Small intestine (tissue), 7 donors: Measurements from ENCODE around the gene PRKCQ. TPM values are rescaled to one million over a fixed set of nuclear protein-coding genes. Genes with fewer than 3 reads are reported as not detected.
A peak's percentile ranks its signal among the peaks of the same experiment; 100 is the strongest.

Source experiments
- DNase-seq, 2 donors: peaks; one replicate each; pipeline versions ENCODE4 v3.0.0 to v3.0.0-alpha.2; 2013
- FAIRE-seq: peaks from 2 replicates; lab custom pipeline; 2012; peaks lifted over from hg19 to GRCh38; lab: Jason Lieb, UNC
- H3K27ac ChIP-seq, 3 donors: one replicate each; pipeline ENCODE4 v1.5.1; 2013; ENCODE audit warnings: low read length in 2 of 3, mild to moderate bottlenecking in 2 of 3, control low read depth in 1 of 3, inconsistent platforms in 1 of 3, low read depth in 1 of 3, moderate library complexity in 1 of 3
- H3K27me3 ChIP-seq, 3 donors: one replicate each; pipeline ENCODE4 v1.6.1; 2013; ENCODE audit warnings: low read length in 3 of 3, inconsistent platforms in 1 of 3; ENCODE audit not compliant: control insufficient read depth in 3 of 3, insufficient read depth in 3 of 3
- H3K36me3 ChIP-seq, 3 donors: one replicate each; pipeline ENCODE4 v1.6.1; 2013; ENCODE audit warnings: low read length in 3 of 3, inconsistent platforms in 1 of 3, low read depth in 1 of 3, mild to moderate bottlenecking in 1 of 3, moderate library complexity in 1 of 3; ENCODE audit not compliant: control insufficient read depth in 3 of 3, insufficient read depth in 2 of 3
- H3K4me1 ChIP-seq, 3 donors: one replicate each; pipeline ENCODE4 v1.6.1; 2013; ENCODE audit warnings: low read length in 2 of 3, inconsistent platforms in 1 of 3, low read depth in 1 of 3, mild to moderate bottlenecking in 1 of 3, moderate library complexity in 1 of 3; ENCODE audit not compliant: control insufficient read depth in 3 of 3, insufficient read depth in 2 of 3
- H3K4me3 ChIP-seq, 3 donors: one replicate each; pipeline ENCODE4 v1.5.1; 2013; ENCODE audit warnings: low read length in 3 of 3, control low read depth in 1 of 3, inconsistent platforms in 1 of 3, low read depth in 1 of 3, mild to moderate bottlenecking in 1 of 3, moderate library complexity in 1 of 3
- H3K9me3 ChIP-seq, 2 donors: one replicate each; pipeline ENCODE4 v1.6.1; 2013; ENCODE audit warnings: low read depth in 1 of 2, low read length in 1 of 2; ENCODE audit not compliant: control insufficient read depth in 2 of 2, insufficient read depth in 1 of 2
- WGBS, 3 donors: extraction: QIAGEN DNeasy Blood & Tissue Kit; methylation state at CpG; one replicate each; pipeline ENCODE4 v1.1.7; 2013; 5-methylcytosine and 5-hydroxymethylcytosine counted together
- polyA plus RNA-seq, 4 donors: library from polyadenylated mRNA; stranded (reverse) in 3 of 4; unstranded in 1 of 4; fragments of 200-250 nt in 3 of 4; fragments of 120-200 nt in 1 of 4; gene quantifications; one replicate each; pipeline versions ENCODE4 v1.2.1 to v1.2.3, GENCODE V29; 2013
- donor health status: healthy with polysubstance abuse.
- donor health status: control.
- donor health status: control.
- donor health status: Bipolar disorder and iron deficiency.
- donor health status: healthy.

The PRKCQ gene
- polyA plus RNA-seq, 4 donors, result 0.91 to 3.4 (median 1.3) TPM

DNA sequence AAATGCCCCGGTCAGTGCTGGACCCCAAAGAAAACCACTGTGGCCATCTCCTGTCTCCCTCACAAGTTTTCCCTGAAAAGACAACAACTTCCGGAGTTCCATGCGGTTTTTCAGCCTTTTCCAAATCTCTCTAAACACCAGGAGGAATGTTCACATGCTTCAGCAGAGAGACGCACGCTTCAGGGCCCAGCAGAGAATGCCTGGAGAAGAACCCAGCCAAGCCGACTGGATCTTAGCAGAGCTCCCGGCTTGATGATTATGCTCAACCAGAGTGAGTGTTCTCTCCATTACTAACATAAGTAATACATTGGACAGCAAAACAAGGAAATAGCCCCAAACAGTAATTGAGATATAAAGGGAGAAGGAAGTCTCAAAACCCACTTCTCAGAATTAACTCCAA is 17.9 kb downstream of the PRKCQ start:
- FAIRE-seq (no peak), DNase-seq (no peak)
- Histone ChIP-seq H3K9me3 (no peaks in the 10 kb centered on the region), H3K27ac (no peak overlapping the region), H3K4me3 (no peak overlapping the region), H3K27me3 (no peaks in the 10 kb centered on the region), H3K36me3 (no peaks in the 10 kb centered on the region), H3K4me1 (no peaks in the 10 kb centered on the region)
- 80 to 90% (median 85%) methylated on average over 7 of the region's 7 CpGs for WGBS, 3 donors

DNA sequence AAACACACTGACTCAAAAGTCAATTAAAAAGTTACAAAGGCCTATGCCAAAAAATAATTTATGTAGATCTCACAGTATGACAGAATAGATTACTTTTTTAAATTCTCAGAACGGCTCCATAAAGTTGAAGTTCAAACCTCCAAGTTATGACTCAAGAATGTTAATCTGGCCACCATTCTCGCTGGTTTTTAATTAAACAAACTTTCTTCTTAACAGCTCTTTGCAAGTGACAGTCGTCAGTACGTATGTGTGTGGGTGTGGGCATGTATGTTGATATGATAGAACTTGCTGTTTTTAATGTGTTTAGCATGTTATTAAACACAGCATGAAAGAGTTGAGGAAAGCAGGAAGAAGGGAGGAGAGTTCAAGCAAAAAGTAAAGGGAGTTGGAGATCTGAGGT is 18.5 kb downstream of the PRKCQ start:
- H3K27ac ChIP-seq, result no peak overlapping the region
- H3K4me1 ChIP-seq, result no peaks in the 10 kb centered on the region
- H3K4me3 ChIP-seq, result no peak overlapping the region
- DNase-seq, result no peak
- H3K9me3 ChIP-seq, result no peaks in the 10 kb centered on the region
- H3K36me3 ChIP-seq, result no peaks in the 10 kb centered on the region
- H3K27me3 ChIP-seq, result no peaks in the 10 kb centered on the region
- 57 to 72% (median 69%) methylated on average over 4 of the region's 4 CpGs for WGBS, 3 donors
- no peak for FAIRE-seq

DNA sequence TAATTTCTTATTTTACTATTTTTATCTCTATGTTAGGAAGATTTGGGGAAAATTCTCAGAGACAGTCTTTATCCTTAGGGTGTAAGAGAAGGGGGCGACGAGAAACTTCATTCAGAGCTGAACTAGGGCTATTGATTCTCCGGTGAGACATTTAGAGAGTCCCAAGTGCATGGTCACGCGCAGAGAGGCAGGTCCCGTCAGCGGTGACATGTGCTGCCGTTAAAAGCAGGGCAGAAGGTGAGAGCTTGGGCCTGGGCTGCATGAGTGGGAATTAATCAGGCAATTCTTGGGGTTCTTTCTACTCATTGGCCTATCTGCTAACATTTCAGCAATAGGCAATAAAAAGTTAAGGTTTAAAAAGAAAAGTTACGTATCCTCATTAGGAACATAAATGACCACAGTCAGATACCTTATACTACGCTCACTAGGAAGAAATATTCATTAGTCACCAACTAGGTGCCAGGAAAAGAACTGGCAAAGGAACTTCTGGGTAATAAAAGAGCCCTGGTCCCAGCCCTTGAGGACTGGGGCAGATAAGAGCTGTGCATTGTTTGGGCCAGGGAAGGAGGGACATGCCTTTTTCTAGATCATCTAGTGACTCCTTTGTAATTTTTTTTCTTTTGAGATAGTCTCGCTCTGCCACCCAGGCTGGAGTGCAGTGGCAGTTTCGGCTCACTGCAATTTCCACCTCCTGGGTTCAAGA is 21.2 kb downstream of the PRKCQ start:
- no peaks in the 10 kb centered on the region for H3K27me3 ChIP-seq
- H3K36me3 ChIP-seq, result no peaks in the 10 kb centered on the region
- DNase-seq (no peak), FAIRE-seq (no peak)
- peak overlapping the region in 1 of 3 donors; percentile 67 for H3K27ac ChIP-seq
- no peaks in the 10 kb centered on the region for H3K4me1 ChIP-seq
- no peak overlapping the region for H3K4me3 ChIP-seq
- no peaks in the 10 kb centered on the region for H3K9me3 ChIP-seq
- 84 to 91% (median 86%) methylated on average over 12 of the region's 12 CpGs for WGBS, 3 donors

DNA sequence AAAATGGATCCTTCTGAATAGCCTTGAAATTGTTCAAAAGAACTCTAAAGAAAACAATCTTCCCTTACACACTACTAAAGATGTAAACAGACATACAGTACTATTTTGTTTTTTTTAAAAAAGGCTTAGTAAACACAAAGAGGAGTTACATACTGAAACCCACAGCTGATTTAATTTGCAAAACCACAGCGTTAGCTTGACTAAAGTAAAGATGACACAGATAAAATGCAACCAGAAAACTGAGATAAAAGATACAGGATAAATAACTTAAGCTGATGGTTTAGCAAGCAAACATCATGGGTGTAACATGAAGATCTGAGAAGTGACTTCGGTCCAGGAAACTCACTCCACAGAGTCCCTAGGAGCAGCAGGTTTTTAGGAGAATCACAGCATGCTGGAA is 21.8 kb downstream of the PRKCQ start:
- Histone ChIP-seq H3K27me3 (no peaks in the 10 kb centered on the region), H3K27ac (no peak overlapping the region), H3K4me3 (no peak overlapping the region), H3K36me3 (no peaks in the 10 kb centered on the region), H3K4me1 (no peaks in the 10 kb centered on the region), H3K9me3 (no peaks in the 10 kb centered on the region)
- DNase-seq (peak in 1 of 2 donors; percentile 43), FAIRE-seq (no peak)
- 57 to 69% (median 65%) methylated on average over 2 of the region's 2 CpGs for WGBS, 3 donors

DNA sequence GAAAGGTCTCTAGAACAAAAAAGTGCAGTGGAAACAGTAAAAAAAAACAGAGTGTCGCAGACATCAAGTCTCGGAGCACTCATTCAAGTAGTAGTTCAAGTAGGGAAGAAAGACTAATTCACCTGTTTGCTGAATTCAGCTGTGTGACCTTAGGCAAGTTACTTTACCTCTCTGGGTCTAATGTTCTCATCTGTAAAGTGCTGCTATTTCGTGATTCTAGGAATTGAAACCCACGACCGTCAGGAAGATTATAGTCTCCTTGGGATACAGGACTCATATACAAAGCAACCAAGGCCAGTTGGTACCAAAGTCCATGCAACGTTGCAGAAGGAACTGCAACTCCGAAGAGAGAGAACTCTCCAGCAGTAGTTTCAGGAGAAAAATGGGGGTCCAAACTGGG is 26.1 kb downstream of the PRKCQ start:
- 57 to 81% (median 57%) methylated on average over 7 of the region's 7 CpGs for whole genome bisulfite sequencing, 3 donors
- no peak for FAIRE-seq
- no peaks in the 10 kb centered on the region for H3K27me3 ChIP-seq
- H3K36me3 ChIP-seq, result no peaks in the 10 kb centered on the region
- H3K27ac ChIP-seq, result no peak overlapping the region
- DNase-seq, result no peak
- H3K9me3 ChIP-seq, result no peaks in the 10 kb centered on the region
- no peaks in the 10 kb centered on the region for H3K4me1 ChIP-seq
- no peak overlapping the region for H3K4me3 ChIP-seq

DNA sequence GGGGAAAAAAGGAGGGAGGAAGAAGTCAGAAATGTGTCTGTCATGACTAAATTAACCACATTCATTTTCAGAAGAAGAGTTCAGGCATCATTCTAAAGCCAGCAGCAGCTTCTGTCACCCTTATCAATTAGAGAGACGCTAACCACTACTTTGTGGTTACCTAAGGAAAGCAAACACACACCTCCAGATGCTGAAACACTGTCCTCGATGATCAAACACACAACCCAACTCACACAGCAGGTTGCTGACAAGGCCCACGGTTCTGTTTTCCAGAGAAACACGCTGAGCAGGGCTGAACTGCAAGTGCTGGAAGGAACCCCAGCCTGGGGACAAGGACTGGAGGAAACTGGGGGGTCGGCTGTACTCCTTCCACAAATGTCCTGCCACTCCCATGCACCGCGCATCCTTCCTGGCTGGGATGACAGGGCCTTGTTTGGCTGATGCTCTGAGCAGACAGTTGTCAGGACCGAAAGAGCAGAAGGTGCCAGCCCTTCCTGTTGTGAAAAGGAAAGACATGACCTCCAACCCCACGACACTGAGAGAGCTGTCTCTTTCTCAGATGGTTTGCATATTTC is 36.6 kb downstream of the PRKCQ start:
- Histone ChIP-seq H3K4me3 (no peak overlapping the region), H3K27me3 (no peaks in the 10 kb centered on the region), H3K36me3 (no peaks in the 10 kb centered on the region), H3K9me3 (no peaks in the 10 kb centered on the region), H3K4me1 (peaks cover 0 to 4% (median 0%) of the 10 kb centered on the region in 3 donors), H3K27ac (peak overlapping the region in 1 of 3 donors; percentile 67)
- peak in 1 of 2 donors; percentile 27 for DNase-seq
- FAIRE-seq, result no peak
- WGBS, 3 donors, result 51 to 73% (median 62%) methylated on average over 9 of the region's 9 CpGs

DNA sequence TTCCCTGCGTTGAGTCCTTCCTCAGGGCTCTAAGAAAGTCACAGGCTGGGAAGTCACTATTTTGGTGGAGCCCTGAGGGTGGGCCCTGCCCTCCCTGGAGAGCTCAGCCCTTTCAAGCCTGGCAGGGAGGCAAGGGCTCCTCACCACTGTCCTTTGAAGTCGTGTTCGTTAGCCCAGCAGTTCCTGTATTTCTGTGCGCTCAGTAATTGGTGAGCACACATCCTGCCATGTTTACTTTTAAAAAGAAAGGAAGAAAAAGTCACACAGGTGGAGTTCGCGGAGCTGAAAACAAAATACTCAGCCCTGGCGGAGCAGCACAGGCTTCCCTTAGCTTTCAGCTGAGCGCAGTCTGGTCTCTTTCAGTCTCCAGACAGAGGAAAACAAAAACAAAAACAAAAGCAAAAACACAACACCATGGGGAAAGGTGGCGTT is 37.1 kb downstream of the PRKCQ start:
- Histone ChIP-seq H3K4me1 (peaks cover 0 to 4% (median 0%) of the 10 kb centered on the region in 3 donors), H3K27ac (peak overlapping the region in 2 of 3 donors; percentile 66 to 67), H3K4me3 (no peak overlapping the region), H3K36me3 (no peaks in the 10 kb centered on the region), H3K9me3 (no peaks in the 10 kb centered on the region), H3K27me3 (no peaks in the 10 kb centered on the region)
- 47 to 76% (median 58%) methylated on average over 9 of the region's 9 CpGs for WGBS, 3 donors
- FAIRE-seq (no peak), DNase-seq (peak in 1 of 2 donors; percentile 15)

DNA sequence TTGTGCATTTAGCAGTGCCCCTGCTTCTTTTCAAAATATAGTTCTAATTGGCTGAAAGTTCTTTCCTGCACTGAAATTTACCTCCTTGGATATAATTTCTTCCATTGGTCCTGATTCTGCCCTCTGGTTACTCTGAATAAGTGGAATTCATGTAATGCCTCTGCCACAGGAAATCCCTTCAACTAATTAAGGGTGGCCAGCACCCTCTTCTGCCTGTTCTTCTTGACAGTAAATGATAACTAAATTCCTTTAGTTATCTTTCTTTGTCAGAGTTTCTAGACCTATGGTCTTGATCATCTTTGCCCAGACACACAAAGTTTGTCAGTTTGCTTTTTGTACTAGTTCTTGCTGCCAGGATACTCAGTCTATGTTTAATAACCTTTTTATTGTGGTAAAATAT is 40.2 kb downstream of the PRKCQ start:
- H3K27ac ChIP-seq, result no peak overlapping the region
- FAIRE-seq (no peak), DNase-seq (no peak)
- no peaks in the 10 kb centered on the region for H3K27me3 ChIP-seq
- H3K36me3 ChIP-seq, result no peaks in the 10 kb centered on the region
- no peaks in the 10 kb centered on the region for H3K9me3 ChIP-seq
- H3K4me3 ChIP-seq, result no peak overlapping the region
- H3K4me1 ChIP-seq, result peaks cover 0 to 4% (median 0%) of the 10 kb centered on the region in 3 donors
